HepG2 (cell line): ENCODE results near the gene CPLX3. TPM values are rescaled to one million over a fixed set of nuclear protein-coding genes. Genes with fewer than 3 reads are reported as not detected.

Experiments used
- FOSL1 ChIP-seq: sonication (generic); formaldehyde crosslinking; IDR thresholded peaks from 2 replicates; pipeline ENCODE4 v1.9.0; 2021; ENCODE audit warnings: missing genetic modification reagents, borderline replicate concordance
- KDM2A ChIP-seq: sonication (generic); formaldehyde crosslinking; IDR thresholded peaks from 2 replicates; pipeline ENCODE4 v1.4.0; 2020; ENCODE audit warnings: low read depth, missing genetic modification reagents, borderline replicate concordance
- MYPOP ChIP-seq: sonication (generic); formaldehyde crosslinking; IDR thresholded peaks from 2 replicates; pipeline ENCODE4 v1.8.1; 2023; ENCODE audit warnings: mild to moderate bottlenecking, moderate library complexity, missing genetic modification reagents
- NAIF1 ChIP-seq: sonication (generic); formaldehyde crosslinking; IDR thresholded peaks from 2 replicates; pipeline ENCODE4 v1.5.0; 2020; ENCODE audit warnings: mild to moderate bottlenecking, missing genetic modification reagents, borderline replicate concordance
- NFRKB ChIP-seq: fragments of 450-650 bp; IDR thresholded peaks from 2 replicates; pipeline ENCODE4 v1.6.1; 2017
- RFXANK ChIP-seq: IDR thresholded peaks from 2 replicates; pipeline ENCODE4 v1.6.1; 2016
- SP4 ChIP-seq: sonication (generic); formaldehyde crosslinking; IDR thresholded peaks from 2 replicates; pipeline ENCODE4 v1.8.1; 2023; ENCODE audit warnings: mild to moderate bottlenecking, missing genetic modification reagents
- TFDP1 ChIP-seq: IDR thresholded peaks from 2 replicates; pipeline ENCODE4 v1.6.1; 2016; ENCODE audit warnings: missing compliant biosample characterization, missing genetic modification reagents, borderline replicate concordance
- ZNF225 ChIP-seq: sonication (generic); formaldehyde crosslinking; IDR thresholded peaks from 2 replicates; pipeline ENCODE4 v1.4.0; 2020; ENCODE audit warnings: mild to moderate bottlenecking, missing genetic modification reagents
- ZNF564 ChIP-seq: sonication (generic); formaldehyde crosslinking; IDR thresholded peaks from 2 replicates; pipeline ENCODE4 v1.8.1; 2023; ENCODE audit warnings: mild to moderate bottlenecking, missing genetic modification reagents
- ZNF713 ChIP-seq: sonication (generic); formaldehyde crosslinking; IDR thresholded peaks from 2 replicates; pipeline ENCODE4 v1.4.0; 2020; ENCODE audit warnings: mild to moderate bottlenecking, missing genetic modification reagents
- polyA plus RNA-seq, 8 experiments: library from polyadenylated mRNA; depleted of rRNA in 3 of 8; stranded (reverse) in 7 of 8; unstranded in 1 of 8; fragments of >200 nt; fragmentation: Illumina TruSeq in 4 of 8; extraction: Trizol in 4 of 8; gene quantifications; 2 replicates each; pipeline versions ENCODE4 v1.2.1 to v1.2.3, GENCODE V29; 2011 to 2016; ENCODE audit warnings: low read depth in 4 of 8, missing spikeins in 1 of 8, mixed read lengths in 1 of 8; ENCODE audit not compliant: insufficient read depth in 1 of 8
- total RNA-seq, 5 experiments: library from RNA; depleted of rRNA; stranded (reverse); fragments of >200 nt; fragmentation: Illumina TruSeq; extraction: Trizol; gene quantifications; 2 replicates each; pipeline ENCODE4 v1.2.3, GENCODE V29; 2016; ENCODE audit warnings: low read depth in 1 of 5
- TF ChIP-seq, protein P1 (sequence below): sonication (generic); formaldehyde crosslinking; IDR thresholded peaks from 2 replicates; pipeline ENCODE4 v1.5.0; 2020; ENCODE audit warnings: mild to moderate bottlenecking, missing genetic modification reagents, borderline replicate concordance
- TF ChIP-seq, protein P2 (sequence below): sonication (generic); formaldehyde crosslinking; IDR thresholded peaks from 2 replicates; pipeline ENCODE4 v1.5.1; 2020; ENCODE audit warnings: mild to moderate bottlenecking, missing genetic modification reagents

The CPLX3 gene
- total and polyA plus RNA-seq, 2 of the 13 experiments (the other 11 are each of a cell fraction or from before 2014, with no cell fraction given): not detected

DNA sequence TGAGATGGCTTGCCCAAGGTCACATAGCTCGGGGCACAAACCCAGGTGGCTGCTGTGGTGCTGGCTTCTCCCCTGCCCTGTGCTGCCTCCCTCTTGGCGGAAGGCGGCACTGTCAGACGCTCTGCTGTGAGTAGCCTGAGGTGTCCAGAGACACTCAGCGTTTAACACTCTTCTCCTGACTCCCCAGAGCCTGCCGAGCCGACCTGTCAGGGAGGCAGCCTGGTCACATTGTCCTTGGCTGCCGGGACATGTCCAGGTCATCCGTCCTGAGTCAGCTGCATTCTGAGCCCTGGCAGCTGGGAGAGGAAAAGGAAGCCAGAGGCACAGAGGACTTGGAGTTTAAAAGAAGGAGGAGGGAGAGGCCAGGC, 9.1 kb upstream of the CPLX3 start (continued):
- TF ChIP-seq, protein P1, sequence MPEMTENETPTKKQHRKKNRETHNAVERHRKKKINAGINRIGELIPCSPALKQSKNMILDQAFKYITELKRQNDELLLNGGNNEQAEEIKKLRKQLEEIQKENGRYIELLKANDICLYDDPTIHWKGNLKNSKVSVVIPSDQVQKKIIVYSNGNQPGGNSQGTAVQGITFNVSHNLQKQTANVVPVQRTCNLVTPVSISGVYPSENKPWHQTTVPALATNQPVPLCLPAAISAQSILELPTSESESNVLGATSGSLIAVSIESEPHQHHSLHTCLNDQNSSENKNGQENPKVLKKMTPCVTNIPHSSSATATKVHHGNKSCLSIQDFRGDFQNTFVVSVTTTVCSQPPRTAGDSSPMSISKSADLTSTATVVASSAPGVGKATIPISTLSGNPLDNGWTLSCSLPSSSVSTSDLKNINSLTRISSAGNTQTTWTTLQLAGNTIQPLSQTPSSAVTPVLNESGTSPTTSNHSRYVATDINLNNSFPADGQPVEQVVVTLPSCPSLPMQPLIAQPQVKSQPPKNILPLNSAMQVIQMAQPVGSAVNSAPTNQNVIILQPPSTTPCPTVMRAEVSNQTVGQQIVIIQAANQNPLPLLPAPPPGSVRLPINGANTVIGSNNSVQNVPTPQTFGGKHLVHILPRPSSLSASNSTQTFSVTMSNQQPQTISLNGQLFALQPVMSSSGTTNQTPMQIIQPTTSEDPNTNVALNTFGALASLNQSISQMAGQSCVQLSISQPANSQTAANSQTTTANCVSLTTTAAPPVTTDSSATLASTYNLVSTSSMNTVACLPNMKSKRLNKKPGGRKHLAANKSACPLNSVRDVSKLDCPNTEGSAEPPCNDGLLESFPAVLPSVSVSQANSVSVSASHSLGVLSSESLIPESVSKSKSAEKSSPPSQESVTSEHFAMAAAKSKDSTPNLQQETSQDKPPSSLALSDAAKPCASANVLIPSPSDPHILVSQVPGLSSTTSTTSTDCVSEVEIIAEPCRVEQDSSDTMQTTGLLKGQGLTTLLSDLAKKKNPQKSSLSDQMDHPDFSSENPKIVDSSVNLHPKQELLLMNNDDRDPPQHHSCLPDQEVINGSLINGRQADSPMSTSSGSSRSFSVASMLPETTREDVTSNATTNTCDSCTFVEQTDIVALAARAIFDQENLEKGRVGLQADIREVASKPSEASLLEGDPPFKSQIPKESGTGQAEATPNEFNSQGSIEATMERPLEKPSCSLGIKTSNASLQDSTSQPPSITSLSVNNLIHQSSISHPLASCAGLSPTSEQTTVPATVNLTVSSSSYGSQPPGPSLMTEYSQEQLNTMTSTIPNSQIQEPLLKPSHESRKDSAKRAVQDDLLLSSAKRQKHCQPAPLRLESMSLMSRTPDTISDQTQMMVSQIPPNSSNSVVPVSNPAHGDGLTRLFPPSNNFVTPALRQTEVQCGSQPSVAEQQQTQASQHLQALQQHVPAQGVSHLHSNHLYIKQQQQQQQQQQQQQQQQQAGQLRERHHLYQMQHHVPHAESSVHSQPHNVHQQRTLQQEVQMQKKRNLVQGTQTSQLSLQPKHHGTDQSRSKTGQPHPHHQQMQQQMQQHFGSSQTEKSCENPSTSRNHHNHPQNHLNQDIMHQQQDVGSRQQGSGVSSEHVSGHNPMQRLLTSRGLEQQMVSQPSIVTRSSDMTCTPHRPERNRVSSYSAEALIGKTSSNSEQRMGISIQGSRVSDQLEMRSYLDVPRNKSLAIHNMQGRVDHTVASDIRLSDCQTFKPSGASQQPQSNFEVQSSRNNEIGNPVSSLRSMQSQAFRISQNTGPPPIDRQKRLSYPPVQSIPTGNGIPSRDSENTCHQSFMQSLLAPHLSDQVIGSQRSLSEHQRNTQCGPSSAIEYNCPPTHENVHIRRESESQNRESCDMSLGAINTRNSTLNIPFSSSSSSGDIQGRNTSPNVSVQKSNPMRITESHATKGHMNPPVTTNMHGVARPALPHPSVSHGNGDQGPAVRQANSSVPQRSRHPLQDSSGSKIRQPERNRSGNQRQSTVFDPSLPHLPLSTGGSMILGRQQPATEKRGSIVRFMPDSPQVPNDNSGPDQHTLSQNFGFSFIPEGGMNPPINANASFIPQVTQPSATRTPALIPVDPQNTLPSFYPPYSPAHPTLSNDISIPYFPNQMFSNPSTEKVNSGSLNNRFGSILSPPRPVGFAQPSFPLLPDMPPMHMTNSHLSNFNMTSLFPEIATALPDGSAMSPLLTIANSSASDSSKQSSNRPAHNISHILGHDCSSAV (CRISPR knock-in tag): no peak
- TF ChIP-seq, protein P2, sequence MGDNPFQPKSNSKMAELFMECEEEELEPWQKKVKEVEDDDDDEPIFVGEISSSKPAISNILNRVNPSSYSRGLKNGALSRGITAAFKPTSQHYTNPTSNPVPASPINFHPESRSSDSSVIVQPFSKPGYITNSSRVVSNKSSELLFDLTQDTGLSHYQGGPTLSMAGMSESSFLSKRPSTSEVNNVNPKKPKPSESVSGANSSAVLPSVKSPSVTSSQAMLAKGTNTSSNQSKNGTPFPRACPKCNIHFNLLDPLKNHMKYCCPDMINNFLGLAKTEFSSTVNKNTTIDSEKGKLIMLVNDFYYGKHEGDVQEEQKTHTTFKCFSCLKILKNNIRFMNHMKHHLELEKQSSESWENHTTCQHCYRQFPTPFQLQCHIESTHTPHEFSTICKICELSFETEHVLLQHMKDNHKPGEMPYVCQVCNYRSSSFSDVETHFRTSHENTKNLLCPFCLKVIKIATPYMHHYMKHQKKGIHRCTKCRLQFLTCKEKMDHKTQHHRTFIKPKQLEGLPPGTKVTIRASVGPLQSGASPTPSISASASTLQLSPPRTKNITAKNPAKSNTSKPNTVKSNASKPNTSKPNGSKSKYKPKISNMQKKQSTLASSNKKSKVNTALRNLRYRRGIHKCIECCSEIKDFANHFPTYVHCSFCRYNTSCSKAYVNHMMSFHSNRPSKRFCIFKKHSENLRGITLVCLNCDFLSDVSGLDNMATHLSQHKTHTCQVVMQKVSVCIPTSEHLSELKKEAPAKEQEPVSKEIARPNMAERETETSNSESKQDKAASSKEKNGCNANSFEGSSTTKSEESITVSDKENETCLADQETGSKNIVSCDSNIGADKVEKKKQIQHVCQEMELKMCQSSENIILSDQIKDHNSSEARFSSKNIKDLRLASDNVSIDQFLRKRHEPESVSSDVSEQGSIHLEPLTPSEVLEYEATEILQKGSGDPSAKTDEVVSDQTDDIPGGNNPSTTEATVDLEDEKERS (CRISPR knock-in tag): no peak
- no peak for TF ChIP-seq SP4 (CRISPR knock-in tag)
- no peak for TF ChIP-seq MYPOP (CRISPR knock-in tag)
- no peak for TF ChIP-seq FOSL1 (CRISPR knock-in tag)
- TF ChIP-seq ZNF564 (CRISPR knock-in tag): no peak
- TF ChIP-seq TFDP1 (CRISPR knock-in tag): no peak
- no peak for TF ChIP-seq NAIF1 (CRISPR knock-in tag)
- TF ChIP-seq KDM2A: no peak; the same call in 1 of the 2 replicates
- TF ChIP-seq NFRKB: no peak
- TF ChIP-seq ZNF225 (CRISPR knock-in tag): no peak
- no peak for TF ChIP-seq RFXANK (CRISPR knock-in tag)
- no peak for TF ChIP-seq ZNF713 (CRISPR knock-in tag)
